Lower lobe of right lung (tissue), 2 donors: ENCODE results near the gene DCTPP1. TPM values are rescaled to one million over a fixed set of nuclear protein-coding genes. Genes with fewer than 3 reads are reported as not detected.

Experiments
- ATAC-seq, 2 donors: fragments of 200-7000 bp; cut with Tn5 transposase; one replicate each; pipeline ENCODE4 v1.9.1; 2020 to 2022; ENCODE audit warnings: mild to moderate bottlenecking in 2 of 2, moderate library complexity in 2 of 2
- DNase-seq: peaks from one replicate; pipeline ENCODE4 v3.0.0-alpha.2; 2020
- H3K27ac ChIP-seq: fragments of 200-600 bp; one replicate; pipeline ENCODE4 v1.8.0; 2022
- H3K27me3 ChIP-seq: fragments of 200-600 bp; one replicate; pipeline ENCODE4 v1.8.0; 2022; ENCODE audit warnings: low read depth
- H3K36me3 ChIP-seq: fragments of 200-600 bp; one replicate; pipeline ENCODE4 v1.8.0; 2022; ENCODE audit warnings: mild to moderate bottlenecking
- H3K4me1 ChIP-seq: fragments of 200-600 bp; one replicate; pipeline ENCODE4 v1.8.0; 2022
- H3K4me3 ChIP-seq: fragments of 200-600 bp; one replicate; pipeline ENCODE4 v1.8.0; 2022; ENCODE audit warnings: mild to moderate bottlenecking
- H3K9me3 ChIP-seq: fragments of 200-600 bp; one replicate; pipeline ENCODE4 v1.8.0; 2022
- intact Hi-C: fragments of 100-400 bp; cut with DNase I; formaldehyde crosslinking; loops from one replicate; pipeline ENCODE4 v1.11.0; 2022
- total RNA-seq: library from RNA; stranded (reverse); fragmentation: NEBNext Ultra II Directional; extraction: Animal tissue kit (Norgen Biotek cat#: 25700); gene quantifications from one replicate; pipeline ENCODE4 v1.2.1, GENCODE V29; 2021
- TF ChIP-seq, protein P1 (sequence below): fragments of 200-600 bp; IDR thresholded peaks from one replicate; pipeline ENCODE4 v1.8.0; 2022; ENCODE audit warnings: antibody characterized with exemption, mild to moderate bottlenecking
- donor health status: DM: no; HTN: yes; CAD: no; lungs with severe emphysema.

The DCTPP1 gene
- total RNA-seq, 1 donor from 2014 or later = 19.1 TPM

DNA sequence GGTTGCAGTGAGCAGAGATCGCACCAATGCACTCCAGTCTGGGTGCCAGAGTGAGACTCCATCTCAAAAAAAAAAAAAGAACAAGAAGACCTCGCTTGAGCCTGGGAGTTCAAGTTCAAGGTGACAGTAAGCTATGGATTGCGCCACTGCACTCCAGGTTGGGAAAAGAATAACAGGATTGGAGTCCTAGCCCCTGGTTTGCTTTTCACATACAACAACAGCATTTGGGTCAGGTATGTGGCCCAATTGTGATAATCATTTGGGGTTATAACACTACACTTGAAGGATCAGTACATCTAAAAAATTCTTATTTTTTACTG, 19.2 kb upstream of the DCTPP1 start:
- no peak for DNase-seq
- Histone ChIP-seq H3K27ac (no peak overlapping the region), H3K4me1 (peaks cover 17% of the 10 kb centered on the region), H3K9me3 (no peaks in the 10 kb centered on the region), H3K36me3 (peaks cover 2% of the 10 kb centered on the region), H3K4me3 (no peak overlapping the region), H3K27me3 (no peaks in the 10 kb centered on the region)
- TF ChIP-seq, protein P1, sequence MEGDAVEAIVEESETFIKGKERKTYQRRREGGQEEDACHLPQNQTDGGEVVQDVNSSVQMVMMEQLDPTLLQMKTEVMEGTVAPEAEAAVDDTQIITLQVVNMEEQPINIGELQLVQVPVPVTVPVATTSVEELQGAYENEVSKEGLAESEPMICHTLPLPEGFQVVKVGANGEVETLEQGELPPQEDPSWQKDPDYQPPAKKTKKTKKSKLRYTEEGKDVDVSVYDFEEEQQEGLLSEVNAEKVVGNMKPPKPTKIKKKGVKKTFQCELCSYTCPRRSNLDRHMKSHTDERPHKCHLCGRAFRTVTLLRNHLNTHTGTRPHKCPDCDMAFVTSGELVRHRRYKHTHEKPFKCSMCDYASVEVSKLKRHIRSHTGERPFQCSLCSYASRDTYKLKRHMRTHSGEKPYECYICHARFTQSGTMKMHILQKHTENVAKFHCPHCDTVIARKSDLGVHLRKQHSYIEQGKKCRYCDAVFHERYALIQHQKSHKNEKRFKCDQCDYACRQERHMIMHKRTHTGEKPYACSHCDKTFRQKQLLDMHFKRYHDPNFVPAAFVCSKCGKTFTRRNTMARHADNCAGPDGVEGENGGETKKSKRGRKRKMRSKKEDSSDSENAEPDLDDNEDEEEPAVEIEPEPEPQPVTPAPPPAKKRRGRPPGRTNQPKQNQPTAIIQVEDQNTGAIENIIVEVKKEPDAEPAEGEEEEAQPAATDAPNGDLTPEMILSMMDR = no peak
- intact Hi-C loops = no loop called here
- no peak for ATAC-seq

DNA sequence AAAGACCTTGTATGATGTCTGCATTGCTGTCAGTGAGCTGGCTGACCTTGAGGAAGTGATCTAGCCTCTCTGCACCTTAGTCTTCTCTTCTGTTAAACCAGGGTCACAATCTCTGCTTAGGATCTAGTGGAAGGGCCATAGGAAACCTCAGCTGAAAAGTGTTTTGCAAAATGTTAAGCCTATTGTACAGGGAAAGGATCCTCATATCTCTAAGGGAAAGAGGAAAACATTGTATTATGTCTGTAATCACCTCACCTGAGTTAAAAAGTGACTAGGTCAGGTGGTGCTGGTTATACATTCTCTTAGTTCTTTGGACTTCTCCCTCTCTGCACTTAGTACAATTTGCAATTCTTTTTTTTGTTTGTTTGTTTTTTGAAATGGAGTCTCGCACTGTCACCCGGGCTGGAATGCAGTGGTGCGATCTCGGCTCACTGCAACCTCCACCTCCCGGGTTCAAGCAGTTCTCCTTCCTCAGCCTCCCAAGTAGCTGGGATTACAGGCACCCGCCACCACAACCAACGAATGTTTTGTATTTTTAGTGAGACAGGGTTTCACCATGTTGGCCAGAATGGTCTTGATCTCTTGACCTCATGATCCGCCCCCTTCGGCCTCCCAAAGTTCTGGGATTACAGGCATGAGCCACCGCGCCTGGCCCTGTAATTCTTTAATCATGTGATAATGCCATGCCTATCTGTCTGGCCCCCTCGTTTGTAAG, 17.8 kb upstream of the DCTPP1 start:
- Histone ChIP-seq H3K27me3 (no peaks in the 10 kb centered on the region), H3K4me1 (peaks cover 30% of the 10 kb centered on the region), H3K4me3 (no peak overlapping the region), H3K9me3 (no peaks in the 10 kb centered on the region), H3K27ac (no peak overlapping the region), H3K36me3 (peaks cover 16% of the 10 kb centered on the region)
- intact Hi-C loops = no loop called here
- ATAC-seq (no peak), DNase-seq (no peak)
- TF ChIP-seq, protein P1 = no peak

DNA sequence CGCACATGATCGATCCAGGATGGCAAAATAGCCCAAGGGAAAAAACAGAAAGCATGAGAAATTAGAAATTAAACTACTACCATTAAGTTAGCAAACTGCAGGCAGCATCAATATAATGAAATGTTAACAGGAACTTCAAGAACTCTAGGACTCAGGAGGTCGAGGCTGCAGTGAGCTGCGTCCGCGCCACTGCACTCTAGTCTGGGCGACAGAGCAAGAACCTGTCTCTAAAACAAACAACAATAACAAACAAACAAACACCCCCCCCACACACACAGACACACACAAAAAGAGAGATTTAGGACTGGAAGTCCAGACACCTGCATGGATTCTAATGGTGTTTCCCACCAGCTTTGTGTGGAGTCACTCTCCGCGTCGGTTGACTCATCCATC, 16.4 kb upstream of the DCTPP1 start:
- ATAC-seq = no peak
- no peaks in the 10 kb centered on the region for H3K9me3 ChIP-seq
- H3K4me1 ChIP-seq = peaks cover 30% of the 10 kb centered on the region
- H3K36me3 ChIP-seq = peaks cover 17% of the 10 kb centered on the region
- peak overlapping the region; percentile 85 for H3K4me3 ChIP-seq
- TF ChIP-seq, protein P1 = no peak
- H3K27me3 ChIP-seq = no peaks in the 10 kb centered on the region
- intact Hi-C loops = no loop called here
- H3K27ac ChIP-seq = peak overlapping the region; percentile 96
- DNase-seq = no peak

DNA sequence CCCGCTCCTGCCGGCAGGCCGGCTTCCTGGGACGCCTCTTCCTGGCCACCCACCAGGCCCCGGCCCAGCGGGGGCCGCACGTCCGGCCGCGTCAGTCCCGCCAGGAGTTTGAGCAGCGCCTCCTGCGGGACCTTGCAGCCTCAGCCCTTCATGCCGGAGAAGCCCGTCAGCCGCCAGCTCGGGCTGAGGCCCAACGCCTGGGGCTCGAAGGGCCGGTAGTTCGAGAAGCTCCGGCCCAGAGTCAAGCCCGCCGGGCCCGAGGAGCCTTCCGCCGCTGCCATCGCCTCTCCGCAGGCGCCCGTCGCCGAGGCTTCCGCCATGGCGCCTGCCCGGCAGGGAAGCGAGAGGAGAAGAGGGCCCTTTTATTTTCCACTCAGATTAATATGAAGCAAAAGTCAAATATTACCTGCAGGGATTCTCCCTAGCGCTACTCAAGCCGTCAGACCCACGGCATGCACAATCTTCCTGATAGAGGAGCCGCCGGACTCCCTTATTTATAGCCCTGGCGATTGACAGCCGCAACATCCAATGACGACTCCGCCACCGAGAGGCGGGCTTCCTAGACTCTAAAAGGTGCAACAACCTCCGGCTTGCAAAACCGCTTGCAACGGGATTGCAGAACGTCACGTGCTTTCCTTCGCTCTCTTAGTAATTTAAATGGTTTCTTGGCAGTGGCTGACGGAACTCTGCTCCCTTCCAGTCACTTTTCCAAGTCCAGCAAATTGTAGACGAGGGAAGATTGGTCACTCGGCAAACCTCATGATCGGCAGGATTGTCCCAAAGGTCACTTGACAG, 15.8 kb upstream of the DCTPP1 start, which contains the start of gene SEPHS2:
Gene SEPHS2 (minus strand): TSS at position 467 of the 795 bp plus-strand sequence. CDS start 147 bp downstream, at position 320.
- Histone ChIP-seq H3K9me3 (no peaks in the 10 kb centered on the region), H3K36me3 (peaks cover 17% of the 10 kb centered on the region), H3K27me3 (no peaks in the 10 kb centered on the region), H3K4me3 (peak within 1 kb of the TSS; percentile 85), H3K27ac (peak within 1 kb of the TSS; percentile 96), H3K4me1 (peaks cover 30% of the 10 kb centered on the region)
- DNase-seq = peak; percentile 99
- TF ChIP-seq, protein P1 = peak; percentile 50
- intact Hi-C loops = no loop called here
- ATAC-seq = peak; percentile 97 to 98

DNA sequence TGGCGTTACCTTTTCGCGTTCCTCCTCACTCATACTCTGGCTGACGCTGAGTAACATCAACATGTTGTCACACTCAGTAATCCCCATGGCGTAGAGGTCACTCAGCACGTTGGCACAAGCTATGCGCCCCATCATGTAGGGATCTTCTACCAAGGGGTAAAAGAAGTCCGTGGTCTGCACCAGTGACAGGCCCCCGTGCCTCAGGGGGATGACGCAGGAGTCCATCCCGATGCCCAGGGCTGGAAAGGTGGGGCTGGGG, 15.2 kb upstream of the DCTPP1 start:
- ATAC-seq = no peak
- Histone ChIP-seq H3K9me3 (no peaks in the 10 kb centered on the region), H3K4me1 (peaks cover 30% of the 10 kb centered on the region), H3K4me3 (peak overlapping the region; percentile 85), H3K27ac (peak overlapping the region; percentile 96), H3K36me3 (peaks cover 17% of the 10 kb centered on the region), H3K27me3 (no peaks in the 10 kb centered on the region)
- no peak for DNase-seq
- intact Hi-C loops = no loop called here
- TF ChIP-seq, protein P1 = no peak
